Left lobe of liver (tissue), 2 donors: ENCODE measurements around the gene MAGED4B. TPM values are rescaled to one million over a fixed set of nuclear protein-coding genes. Genes with fewer than 3 reads are reported as not detected.
"Not testable (repeated sequence)": the region's sequence is repeated elsewhere in the genome, so short reads cannot be mapped to it uniquely, and the experiment has no call there.

Source experiments
- ATAC-seq: fragments of 200-7000 bp; cut with Tn5 transposase; one replicate; pipeline ENCODE4 v1.9.1; 2020; ENCODE audit warnings: mild to moderate bottlenecking, moderate library complexity
- DNase-seq: peaks from one replicate; pipeline ENCODE4 v3.0.0-alpha.2; 2020; ENCODE audit warnings: low spot score
- total RNA-seq: library from RNA; stranded (reverse); gene quantifications from one replicate; pipeline ENCODE4 v1.2.1, GENCODE V29; 2021
- donor health status: DM: no; HTN: no; CAD: no; lungs with moderate emphysema.
- donor health status: DM: no; HTN: yes; CAD: no.

The MAGED4B gene, protein sequence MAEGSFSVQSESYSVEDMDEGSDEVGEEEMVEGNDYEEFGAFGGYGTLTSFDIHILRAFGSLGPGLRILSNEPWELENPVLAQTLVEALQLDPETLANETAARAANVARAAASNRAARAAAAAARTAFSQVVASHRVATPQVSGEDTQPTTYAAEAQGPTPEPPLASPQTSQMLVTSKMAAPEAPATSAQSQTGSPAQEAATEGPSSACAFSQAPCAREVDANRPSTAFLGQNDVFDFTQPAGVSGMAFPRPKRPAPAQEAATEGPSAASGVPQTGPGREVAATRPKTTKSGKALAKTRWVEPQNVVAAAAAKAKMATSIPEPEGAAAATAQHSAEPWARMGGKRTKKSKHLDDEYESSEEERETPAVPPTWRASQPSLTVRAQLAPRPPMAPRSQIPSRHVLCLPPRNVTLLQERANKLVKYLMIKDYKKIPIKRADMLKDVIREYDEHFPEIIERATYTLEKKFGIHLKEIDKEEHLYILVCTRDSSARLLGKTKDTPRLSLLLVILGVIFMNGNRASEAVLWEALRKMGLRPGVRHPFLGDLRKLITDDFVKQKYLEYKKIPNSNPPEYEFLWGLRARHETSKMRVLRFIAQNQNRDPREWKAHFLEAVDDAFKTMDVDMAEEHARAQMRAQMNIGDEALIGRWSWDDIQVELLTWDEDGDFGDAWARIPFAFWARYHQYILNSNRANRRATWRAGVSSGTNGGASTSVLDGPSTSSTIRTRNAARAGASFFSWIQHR
- total RNA-seq: 1.3 TPM

DNA sequence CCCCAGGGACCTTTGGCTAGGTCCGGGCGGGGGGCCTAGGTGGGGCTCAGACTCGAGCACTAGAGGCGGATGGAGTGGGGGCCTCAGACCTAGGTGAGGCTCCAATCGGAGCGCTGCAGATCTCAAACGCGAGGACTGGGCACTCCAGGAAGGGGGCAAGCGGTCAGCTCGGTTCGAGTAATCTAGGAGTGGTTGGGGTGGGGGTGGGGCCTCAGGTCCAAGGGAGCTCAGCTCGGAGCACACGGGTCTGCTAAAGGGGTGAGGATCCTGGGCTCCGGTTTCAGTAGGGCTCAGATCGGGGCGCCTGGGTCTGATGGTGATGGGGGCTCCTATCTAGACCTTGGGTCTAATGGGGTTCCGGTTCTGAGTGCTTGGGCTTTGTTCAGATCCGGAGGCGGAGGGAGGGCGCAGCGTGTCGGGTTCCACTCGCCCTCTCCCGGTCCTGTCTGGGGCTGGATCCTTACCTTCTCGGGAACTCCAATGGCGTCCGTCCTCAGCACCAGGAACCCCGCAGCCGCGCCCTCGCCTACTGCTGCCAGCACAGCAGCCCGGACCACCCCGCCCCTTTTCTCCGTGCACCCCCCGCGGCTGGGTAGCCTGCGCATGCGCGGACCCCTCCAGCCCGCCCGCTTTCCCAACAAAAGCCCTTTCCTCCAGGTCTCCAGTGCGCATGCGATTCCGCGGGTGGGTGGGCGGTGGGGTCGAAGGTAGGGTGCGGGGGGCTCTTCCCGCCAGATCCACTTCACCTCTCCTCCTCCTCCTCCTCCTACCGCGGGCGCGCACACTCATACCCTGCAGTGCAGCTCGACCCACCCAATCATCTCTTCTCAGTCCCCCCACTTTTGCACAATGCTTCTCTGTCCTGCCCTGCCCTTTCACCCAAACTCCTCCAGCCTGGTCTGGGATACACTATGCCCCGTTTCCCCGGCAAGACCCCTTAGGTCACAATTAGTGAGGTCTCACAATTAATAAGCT, at the start of gene MAGED4B:
Gene MAGED4B, minus strand, starts transcription at position 518 of the 975 bp plus-strand sequence. CDS start 1,011 bp downstream, outside the sequence.
- ATAC-seq, DNase-seq: not testable (repeated sequence)

DNA sequence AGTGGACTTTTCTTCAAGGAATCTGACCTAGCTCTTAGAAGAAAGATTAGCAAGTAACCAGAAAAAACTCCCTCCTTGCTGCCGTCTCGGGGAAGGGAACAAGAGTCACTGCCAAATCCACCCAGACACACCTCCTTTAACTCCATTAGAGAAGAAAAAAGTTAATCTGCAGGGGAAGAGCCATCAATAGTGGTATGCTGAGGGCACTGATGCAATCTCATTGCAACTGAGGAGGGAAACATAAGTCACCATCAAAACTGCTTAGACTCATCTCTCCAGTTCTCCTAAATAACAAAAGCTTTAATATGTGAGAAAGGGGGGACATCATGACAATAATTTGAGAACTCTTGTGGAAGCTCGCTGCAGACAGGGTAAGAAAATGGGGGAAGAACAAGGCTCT, 49.3 kb upstream of the MAGED4B start:
- no peak for ATAC-seq
- DNase-seq: no peak

DNA sequence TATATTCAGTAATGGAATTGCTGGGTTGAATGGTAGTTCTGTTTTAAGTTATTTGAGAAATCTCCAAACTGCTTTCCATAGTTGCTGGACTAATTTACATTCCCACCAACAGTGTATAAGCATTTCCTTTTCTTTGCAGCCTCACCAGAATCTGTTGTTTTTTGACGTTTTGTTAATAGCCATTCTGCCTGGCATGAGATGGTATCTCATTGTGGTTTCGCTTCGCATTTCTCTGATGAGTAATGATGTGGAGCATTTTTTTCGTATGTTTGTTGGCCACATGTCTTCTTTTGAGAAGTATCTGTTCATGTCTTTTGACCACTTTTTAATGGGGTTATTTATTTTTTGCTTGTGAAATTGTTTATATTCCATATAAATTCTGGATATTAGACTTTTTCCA, 13.6 kb upstream of the MAGED4B start:
- DNase-seq: no peak
- ATAC-seq: no peak

DNA sequence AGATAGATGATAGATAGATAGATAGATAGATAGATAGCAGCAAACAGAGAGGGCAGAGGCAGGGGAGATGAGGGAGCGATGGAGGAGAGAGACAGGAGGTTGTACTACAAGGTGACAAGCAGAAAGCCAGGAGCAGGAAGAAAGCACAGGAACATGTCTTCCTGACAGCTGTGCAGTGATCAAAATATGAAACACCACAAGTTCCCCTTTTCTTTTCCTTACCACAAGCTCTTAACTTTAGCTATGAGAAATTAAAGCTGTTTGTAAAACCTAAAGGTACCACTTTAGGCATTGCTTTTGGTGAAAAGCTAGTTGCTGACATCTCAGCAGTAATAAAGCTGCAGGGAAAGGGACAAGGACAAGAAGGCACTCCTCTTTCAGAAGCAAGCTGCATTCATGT, 9.1 kb upstream of the MAGED4B start:
- ATAC-seq: no peak
- no peak for DNase-seq

DNA sequence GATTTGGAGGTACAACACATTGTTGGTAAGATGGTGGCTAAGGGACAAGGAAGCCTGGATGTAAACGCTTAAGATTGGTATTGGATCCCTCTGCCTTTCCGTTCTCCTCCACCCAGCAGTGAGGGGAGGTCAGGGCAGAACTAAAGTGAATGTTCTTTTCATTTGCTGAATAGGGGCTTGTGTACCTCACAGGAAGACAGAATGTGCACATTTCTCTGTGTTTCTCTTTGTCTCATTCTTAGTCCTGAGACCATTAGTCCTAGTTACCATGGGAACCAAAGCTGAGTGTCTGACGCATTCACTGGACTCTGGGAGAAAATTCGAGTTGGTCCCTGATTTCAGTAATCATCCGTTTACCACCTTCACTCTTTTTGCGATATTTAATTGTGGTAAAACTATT, 26.7 kb downstream of the MAGED4B start:
- not testable (repeated sequence) for DNase-seq, ATAC-seq

DNA sequence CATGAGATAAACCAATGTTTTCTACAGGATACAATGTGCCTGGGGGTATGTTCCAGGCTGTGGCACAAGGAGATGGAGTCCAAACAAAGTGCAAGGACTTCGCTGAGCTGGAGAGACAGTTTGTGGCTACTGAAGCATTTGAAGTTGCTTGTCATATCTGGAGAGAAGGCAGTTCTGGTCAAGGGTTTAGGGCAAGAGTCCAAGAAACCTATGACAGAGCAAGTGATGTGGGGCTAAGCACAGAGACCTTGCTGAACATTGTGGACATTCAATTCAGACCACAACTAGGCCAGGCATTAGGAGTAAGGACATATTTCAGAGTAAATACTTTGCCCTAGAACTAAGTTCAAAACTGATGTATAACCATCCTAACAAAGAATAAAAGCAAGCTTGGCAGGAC, 34.8 kb downstream of the MAGED4B start:
- DNase-seq: no peak

DNA sequence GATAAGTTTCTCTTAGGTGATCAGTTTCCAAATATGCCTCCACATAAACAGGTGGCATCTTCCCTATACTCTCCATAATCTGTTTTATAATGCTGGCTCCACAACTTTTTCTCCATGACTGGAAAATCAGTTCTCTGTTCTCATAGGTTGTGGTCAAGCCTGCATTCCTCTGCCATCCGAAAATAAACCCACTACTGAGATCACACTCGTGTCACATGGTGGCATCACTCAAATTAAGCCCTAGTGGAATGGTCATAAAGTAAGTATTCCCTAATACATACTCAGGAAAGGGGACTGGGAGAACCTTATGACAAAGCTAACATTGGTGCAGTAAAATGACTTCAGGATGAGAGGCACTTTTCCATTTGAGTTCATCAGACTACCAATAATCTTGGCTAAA, 37.6 kb downstream of the MAGED4B start:
- no peak for DNase-seq
- no peak for ATAC-seq

More for the DNA sequence above, 34.8 kb downstream of the MAGED4B start:
- no peak for ATAC-seq

DNA sequence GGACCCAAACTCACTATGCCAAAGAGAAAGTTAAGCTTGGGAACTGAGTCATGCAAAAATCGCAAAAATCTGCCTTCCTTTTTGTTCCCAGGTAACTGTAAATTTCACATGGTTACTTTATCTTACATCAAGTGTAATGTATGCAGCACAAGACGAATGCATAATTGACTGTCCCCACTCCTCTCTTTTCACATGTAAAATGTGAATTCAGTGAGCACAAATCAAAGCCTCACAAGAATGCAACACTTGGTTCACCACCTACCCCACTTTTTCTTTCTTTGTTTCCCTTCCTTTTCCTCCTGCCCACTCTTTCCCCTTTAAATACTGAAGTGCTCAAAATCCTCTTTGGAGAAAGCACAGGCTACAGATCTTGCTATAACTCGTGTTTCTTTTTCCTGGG, 53.2 kb downstream of the MAGED4B start:
- DNase-seq (no peak), ATAC-seq (no peak)

Other genes with a start within 250 kb of the MAGED4B start
- 76.9 TPM for gene MAGED1, start 175.6 kb downstream of the MAGED4B start, total RNA-seq
- gene MAGED4, start 115.7 kb upstream of the MAGED4B start, total RNA-seq: not detected